Stimulated activated CD4-positive, alpha-beta T cell treated with anti-CD3 and anti-CD28 coated beads, Interleukin-12 subunit alpha, Interleukin-12 subunit beta, amount 100 ng/mL, for 24 hours (primary cell): Measurements from ENCODE around the gene SLC39A2.
"Not testable (repeated sequence)": the region's sequence is repeated elsewhere in the genome, so short reads cannot be mapped to it uniquely, and the experiment has no call there.

Source experiments
- DNase-seq, 2 experiments: peaks; one replicate each; pipeline ENCODE4 v3.0.0-alpha.2; 2020; ENCODE audit warnings: low read depth in 2 of 2

The SLC39A2 gene

GRCh38 chr14:21025371-21026273 lies 26.5 kb downstream of the SLC39A2 start:
- DNase-seq, result no peak

DNA sequence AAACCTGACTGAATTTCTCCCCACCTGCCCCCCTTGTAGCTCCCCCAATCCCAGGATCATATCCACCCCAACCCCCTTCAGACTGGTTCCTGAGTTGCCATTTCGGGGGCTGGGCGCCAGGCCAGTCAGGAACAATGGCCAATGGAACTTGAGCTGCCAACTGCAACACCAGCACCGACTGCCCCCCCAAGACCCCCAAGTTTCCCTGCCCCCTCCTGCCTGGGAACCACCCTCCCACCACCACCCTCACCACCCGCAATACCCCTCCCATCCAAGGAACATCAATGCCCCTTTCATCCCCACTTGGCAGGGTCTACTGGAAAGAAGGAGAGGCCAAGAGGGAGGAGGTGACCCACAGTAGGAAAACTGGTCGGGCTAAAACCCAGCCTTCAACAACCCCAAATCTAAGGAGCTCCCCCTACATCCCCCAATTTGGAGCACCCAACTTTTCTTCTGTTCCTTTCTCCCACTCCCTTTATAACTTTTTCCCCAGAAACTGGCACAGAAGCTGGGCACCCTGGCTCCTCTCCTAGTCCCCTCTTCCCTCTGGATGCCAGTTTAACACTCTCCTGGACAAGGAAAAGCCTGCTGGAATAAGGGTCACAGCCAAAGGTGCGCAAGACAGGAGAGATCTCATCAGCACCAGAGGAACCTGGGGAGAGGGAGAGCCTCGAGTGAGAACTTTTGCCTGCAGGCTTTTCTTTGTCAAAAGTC lies 27.3 kb downstream of the SLC39A2 start:
- DNase-seq, result no peak

DNA sequence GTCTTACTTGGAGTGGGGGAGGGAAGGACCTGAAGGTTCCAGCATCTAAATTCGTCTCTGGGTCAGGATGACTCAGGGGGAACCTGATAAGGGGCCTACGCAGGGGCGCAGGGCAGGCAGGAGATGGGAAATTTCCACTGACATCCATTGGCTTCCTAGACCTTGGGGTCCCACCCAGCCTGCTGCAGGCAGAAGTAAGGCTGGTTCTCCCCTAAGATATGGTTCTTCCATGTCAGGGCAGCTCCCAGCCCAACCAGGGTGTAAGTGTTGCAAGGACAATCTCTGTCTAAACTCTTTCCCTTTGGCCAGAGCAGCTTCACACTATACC lies 27.9 kb downstream of the SLC39A2 start:
- DNase-seq, result no peak

DNA sequence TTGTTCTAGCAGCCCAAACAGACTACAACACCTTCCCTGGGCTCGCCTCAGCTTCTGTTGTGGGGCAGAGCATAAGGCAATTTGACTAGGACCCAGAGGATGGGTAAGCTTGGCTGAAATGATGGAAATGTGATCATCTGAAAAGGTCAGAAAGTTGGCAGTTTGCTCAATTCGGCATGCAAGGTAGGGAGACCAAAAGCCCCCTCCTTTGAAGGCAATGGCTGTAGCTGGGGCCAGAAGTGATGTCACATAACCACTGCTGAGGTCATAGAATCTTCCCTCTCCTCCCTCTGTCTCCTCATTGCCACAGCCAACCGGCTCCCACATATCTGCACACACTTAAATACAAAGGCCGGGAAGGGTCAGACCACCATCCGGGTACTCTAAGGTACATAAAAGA lies 30.8 kb downstream of the SLC39A2 start, which contains the start of gene TPPP2:
Gene TPPP2 (plus strand): TSS at position 301 of the 400 bp plus-strand sequence. CDS start 365 bp downstream, outside the sequence.
- DNase-seq, result no peak

DNA sequence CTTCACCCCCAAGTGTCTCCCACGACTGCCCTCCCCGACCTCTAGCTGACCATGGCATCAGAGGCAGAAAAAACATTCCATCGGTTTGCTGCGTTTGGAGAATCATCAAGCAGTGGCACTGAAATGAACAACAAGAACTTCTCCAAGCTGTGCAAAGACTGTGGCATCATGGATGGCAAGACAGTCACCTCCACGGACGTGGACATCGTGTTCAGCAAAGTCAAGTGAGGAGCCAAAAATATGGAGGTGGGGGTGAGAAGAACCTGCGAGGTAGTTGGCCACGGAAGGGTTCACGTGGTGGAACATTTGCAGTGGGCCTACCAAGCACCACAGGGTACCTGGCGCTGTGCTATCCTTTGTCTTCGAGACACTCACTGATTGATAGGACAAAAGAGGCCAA lies 31.4 kb downstream of the SLC39A2 start:
- no peak for DNase-seq

- no peak for DNase-seq
Measured at GRCh38 chr14:21032326-21033132, 33.4 kb downstream of the SLC39A2 start.

GRCh38 chr14:21033133-21033698 lies 34.1 kb downstream of the SLC39A2 start:
- DNase-seq, result no peak

DNA sequence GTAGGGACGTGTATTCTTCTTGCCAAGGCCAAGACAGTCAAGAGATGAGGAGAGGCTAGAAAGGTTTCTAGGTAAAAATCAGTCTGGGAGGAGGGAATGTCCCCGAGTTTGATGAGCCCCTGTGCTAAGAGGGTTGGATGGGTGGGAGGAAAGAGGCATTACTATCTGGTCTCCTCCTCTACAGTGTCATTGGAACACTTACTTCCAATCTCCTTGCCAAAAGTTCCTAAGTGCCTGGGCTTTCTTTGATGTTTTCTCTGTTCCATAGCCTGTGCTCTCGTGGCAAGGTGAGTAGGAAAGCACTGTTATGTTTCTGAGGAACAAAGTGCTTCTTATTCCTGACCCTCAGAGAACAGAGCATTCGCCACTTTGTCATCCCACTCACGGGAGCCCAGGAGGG lies 35.6 kb downstream of the SLC39A2 start, which contains the start of gene RNASE13:
Gene RNASE13 (minus strand): TSS at position 101 of the 400 bp plus-strand sequence. CDS start 519 bp downstream, outside the sequence.
- no peak for DNase-seq

- DNase-seq, result no peak
Measured at GRCh38 chr14:21036751-21037150, 37.7 kb downstream of the SLC39A2 start.

DNA sequence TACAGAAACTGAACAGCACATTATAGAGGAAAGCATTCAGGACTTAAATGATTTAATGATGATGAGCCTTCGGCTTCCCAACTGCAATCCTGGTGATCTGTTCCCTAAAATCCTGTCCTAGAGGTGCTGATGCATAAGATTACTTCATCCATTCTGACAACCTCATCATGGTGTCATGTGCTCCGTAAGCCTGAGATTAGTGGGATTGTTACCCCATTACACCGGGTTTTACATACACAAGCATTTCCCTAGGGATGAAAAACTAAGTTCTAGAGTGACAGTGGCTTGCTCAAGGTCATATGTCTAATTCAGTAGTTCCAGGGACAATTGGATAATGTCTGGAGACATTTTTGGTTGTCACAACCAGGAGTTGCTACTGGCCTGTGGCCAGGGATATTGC lies 38.1 kb downstream of the SLC39A2 start:
- DNase-seq, result no peak

DNA sequence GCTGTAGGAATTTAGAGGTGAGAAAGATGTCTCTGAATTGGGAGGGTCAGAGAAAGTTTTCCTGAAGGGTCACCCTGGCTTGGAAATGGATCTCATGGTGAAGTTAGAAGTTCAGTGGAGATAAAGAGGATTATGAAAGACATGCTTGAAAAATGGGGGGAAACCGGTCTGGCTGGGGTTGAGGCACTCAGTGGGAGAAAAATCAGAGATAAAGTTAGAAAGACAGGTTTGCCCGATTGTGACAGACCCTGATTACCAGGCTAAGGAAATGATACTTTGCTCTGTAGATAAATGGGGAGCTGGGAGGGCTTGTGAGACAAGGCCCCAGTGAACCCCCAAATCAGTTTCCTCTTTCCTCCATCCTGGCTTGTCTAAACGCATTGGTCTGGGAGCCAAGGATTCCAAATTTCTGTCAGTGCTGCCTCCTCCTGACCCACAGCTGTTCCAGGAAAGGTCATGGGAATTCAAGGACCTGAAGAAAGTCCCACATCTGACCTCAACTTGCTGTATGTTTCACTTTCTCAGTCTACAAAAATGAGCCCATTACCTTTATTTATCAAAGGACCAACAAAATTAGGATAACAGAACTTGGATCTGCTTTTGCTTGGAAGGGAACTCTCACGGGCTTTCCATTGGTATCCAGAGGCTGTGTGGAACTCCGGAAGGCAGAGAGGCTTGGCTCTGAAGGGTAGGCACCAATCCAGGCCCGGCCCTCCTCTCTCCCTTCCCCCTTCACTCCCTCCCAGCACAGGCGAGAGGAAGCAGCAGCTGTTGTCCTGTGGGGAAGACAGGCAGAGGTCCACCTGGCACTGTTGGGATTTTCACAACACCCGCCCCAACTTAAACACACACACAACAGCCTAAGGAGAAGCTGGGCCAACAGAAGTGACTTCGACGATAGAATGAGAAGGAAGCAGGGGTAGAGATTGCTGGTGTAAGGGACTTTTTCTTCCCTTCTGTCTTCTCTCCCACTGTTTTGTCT lies 39.6 kb downstream of the SLC39A2 start:
- no peak for DNase-seq

- no peak for DNase-seq
Measured at GRCh38 chr14:21039585-21040369, 40.7 kb downstream of the SLC39A2 start.

DNA sequence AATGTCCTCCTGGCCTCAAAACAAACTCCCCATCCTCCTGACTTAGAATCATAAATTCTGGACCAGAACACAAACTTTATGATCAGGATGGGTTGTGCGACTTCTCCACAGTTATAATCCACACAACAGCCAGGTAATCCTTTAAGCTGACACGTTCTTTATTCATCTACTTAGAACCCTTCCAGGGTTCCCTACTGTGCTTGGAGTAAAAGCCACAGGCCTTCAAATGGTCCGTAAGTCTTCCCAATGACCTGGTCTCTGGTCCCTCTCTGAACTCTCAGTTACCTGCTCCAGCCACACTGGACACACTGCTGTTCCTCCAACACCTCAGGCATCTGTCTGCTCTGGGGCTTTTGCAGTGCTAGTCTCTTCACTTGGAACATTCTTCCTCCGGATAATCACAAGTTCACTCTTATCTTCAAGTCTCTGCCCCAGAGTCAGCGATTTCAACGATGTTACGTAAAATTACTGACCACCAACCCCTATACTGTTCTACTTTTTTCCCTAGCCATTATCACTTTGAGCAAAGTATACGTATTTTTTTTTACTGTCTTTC lies 41.4 kb downstream of the SLC39A2 start:
- no peak for DNase-seq

DNA sequence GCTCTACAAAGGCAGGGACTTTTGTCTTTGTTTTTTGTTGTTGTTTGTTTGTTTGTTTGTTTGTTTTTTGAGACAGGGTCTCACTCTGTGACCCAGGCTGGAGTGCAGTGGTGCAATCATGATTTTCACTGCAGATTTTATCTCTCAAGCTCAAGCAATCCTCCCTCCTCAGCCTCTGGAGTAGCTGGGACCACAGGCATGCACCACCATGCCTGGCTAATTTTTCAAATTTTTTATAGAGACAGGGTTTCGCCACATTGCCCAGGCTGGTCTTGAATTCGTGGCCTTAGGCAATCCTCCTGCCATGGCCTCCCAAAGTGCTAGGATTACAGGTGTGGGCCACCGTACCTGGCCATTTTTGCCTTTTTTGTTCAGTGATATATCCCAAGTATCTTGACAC lies 41.8 kb downstream of the SLC39A2 start:
- not testable (repeated sequence) for DNase-seq

DNA sequence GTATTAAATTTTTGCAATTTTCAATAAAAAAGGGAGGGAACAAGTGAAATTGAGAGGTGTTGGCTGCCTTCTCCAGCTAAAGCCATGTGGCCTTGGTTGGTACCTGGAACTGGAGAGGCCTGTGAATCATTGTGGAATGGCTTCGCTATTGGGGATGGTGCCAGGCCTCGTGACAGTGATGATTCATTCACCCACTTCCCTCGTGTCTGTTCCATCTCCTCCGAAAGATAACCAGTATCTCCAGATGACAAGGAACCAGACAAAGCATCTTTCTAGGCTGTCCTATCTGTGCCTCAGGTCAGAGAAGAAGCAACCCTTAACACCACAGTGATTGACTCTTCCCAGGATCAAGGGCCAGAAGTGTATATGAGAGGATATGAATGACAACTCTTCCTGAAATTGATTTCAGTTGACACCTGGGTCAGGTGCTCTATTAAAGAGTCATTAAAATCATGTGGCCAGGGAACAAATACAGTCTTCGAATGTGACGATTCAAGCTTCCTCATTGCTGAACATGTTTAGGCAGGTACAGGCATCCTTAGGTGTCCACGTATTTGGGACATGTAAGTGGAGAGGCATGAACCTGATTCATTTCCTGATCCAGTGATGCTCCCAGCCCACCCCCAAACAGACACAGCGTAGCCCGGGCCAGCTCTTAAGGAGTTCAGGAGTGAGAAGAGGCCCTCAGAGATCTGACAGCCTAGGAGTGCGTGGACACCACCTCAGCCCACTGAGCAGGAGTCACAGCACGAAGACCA lies 42.8 kb downstream of the SLC39A2 start, which contains the start of gene RNASE7:
Gene RNASE7 (plus strand): TSS at position 687 of the 758 bp plus-strand sequence. CDS start 631 bp downstream, outside the sequence.
- no peak for DNase-seq

GRCh38 chr14:21042918-21043317 lies 43.8 kb downstream of the SLC39A2 start:
- DNase-seq, result no peak

DNA sequence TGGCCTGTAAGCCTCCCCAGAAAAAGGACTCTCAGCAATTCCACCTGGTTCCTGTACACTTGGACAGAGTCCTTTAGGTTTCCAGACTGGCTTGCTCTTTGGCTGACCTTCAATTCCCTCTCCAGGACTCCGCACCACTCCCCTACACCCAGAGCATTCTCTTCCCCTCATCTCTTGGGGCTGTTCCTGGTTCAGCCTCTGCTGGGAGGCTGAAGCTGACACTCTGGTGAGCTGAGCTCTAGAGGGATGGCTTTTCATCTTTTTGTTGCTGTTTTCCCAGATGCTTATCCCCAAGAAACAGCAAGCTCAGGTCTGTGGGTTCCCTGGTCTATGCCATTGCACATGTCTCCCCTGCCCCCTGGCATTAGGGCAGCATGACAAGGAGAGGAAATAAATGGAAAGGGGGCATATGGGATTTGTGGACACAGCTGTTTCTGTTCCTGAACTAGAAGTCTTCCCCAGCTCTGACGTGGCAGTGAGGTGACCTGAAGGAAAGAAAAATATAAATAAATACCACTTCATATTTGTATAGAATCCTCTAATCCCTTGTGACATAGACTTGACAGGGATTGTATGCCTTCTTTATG lies 44.4 kb downstream of the SLC39A2 start:
- no peak for DNase-seq
